Stimulated activated CD8-positive, alpha-beta memory T cell treated with anti-CD3 and anti-CD28 coated beads, Interleukin-15, amount 100 ng/mL, for 4 hours (primary cell): ENCODE data around the gene CIAO2B.
"Not testable (repeated sequence)": the region's sequence is repeated elsewhere in the genome, so short reads cannot be mapped to it uniquely, and the experiment has no call there.

Experiments used
- DNase-seq, 2 donors: peaks; one replicate each; pipeline ENCODE4 v3.0.0-alpha.2; 2020; ENCODE audit warnings: low read depth in 2 of 2

CIAO2B gene

GRCh38 chr16:66934138-66934838 is at the start of gene CIAO2B:
Gene CIAO2B (minus strand): TSS chr16:66934402. CDS start chr16:66934364, 38 bp downstream.
- peak; percentile 74 to 81 for DNase-seq

GRCh38 chr16:66983033-66983432 is 48.8 kb upstream of the CIAO2B start:
- no peak for DNase-seq

GRCh38 chr16:66979011-66979717 is 45.0 kb upstream of the CIAO2B start:
- no peak for DNase-seq

- DNase-seq = peak; percentile 68 to 75
Measured at GRCh38 chr16:66977341-66978113, 43.3 kb upstream of the CIAO2B start.

- DNase-seq = no peak
Measured at GRCh38 chr16:66976746-66977145, 42.5 kb upstream of the CIAO2B start.

GRCh38 chr16:66975302-66975893 is 41.2 kb upstream of the CIAO2B start:
- no peak for DNase-seq

- peak; percentile 18 to 36 for DNase-seq
Measured at GRCh38 chr16:66974932-66975246, 40.7 kb upstream of the CIAO2B start.

- not testable (repeated sequence) for DNase-seq
Measured at GRCh38 chr16:66974156-66974931, 40.1 kb upstream of the CIAO2B start.

GRCh38 chr16:66973716-66974115 is 39.5 kb upstream of the CIAO2B start:
- no peak for DNase-seq

GRCh38 chr16:66972983-66973382 is 38.8 kb upstream of the CIAO2B start:
- DNase-seq = no peak

- no peak for DNase-seq
Measured at GRCh38 chr16:66970775-66971720, 36.8 kb upstream of the CIAO2B start.

GRCh38 chr16:66968847-66969246 is 34.6 kb upstream of the CIAO2B start:
- DNase-seq = no peak

- DNase-seq = no peak
Measured at GRCh38 chr16:66964049-66964448, 29.8 kb upstream of the CIAO2B start.

GRCh38 chr16:66961914-66962313 is 27.7 kb upstream of the CIAO2B start:
- no peak for DNase-seq

GRCh38 chr16:66961065-66961744 is 27.0 kb upstream of the CIAO2B start, which contains the start of gene CES3:
Gene CES3 (plus strand): TSS chr16:66961266. CDS start chr16:66961308, 42 bp downstream.
- DNase-seq = peak in 1 of 2 donors; percentile 21

- DNase-seq = no peak
Measured at GRCh38 chr16:66960270-66960669, 26.1 kb upstream of the CIAO2B start.

GRCh38 chr16:66959704-66960161 is 25.5 kb upstream of the CIAO2B start:
- no peak for DNase-seq

GRCh38 chr16:66958857-66959703 is 24.9 kb upstream of the CIAO2B start:
- DNase-seq = no peak

- DNase-seq = not testable (repeated sequence)
Measured at GRCh38 chr16:66956154-66956457, 21.9 kb upstream of the CIAO2B start.
